Glutamatergic neuron (in vitro differentiated cells): ENCODE results near the gene METTL13. TPM values are rescaled to one million over a fixed set of nuclear protein-coding genes. Genes with fewer than 3 reads are reported as not detected.

Experiments
- DNase-seq: peaks from one replicate; pipeline ENCODE4 v3.0.0; 2022
- H3K27ac Mint-ChIP-seq: one replicate; pipeline ENCODE4 v1.8.0; 2020; ENCODE audit warnings: mild to moderate bottlenecking, mixed read lengths, inconsistent platforms; ENCODE audit not compliant: unreplicated experiment
- H3K27me3 Mint-ChIP-seq: one replicate; pipeline ENCODE4 v1.8.0; 2020; ENCODE audit warnings: mild to moderate bottlenecking, moderate library complexity, mixed read lengths, inconsistent platforms; ENCODE audit not compliant: unreplicated experiment
- H3K36me3 Mint-ChIP-seq: one replicate; pipeline ENCODE4 v1.8.0; 2020; ENCODE audit warnings: mild to moderate bottlenecking, mixed read lengths, inconsistent platforms; ENCODE audit not compliant: unreplicated experiment
- H3K4me1 Mint-ChIP-seq: one replicate; pipeline ENCODE4 v1.8.0; 2020; ENCODE audit warnings: mild to moderate bottlenecking, low read depth, mixed read lengths, inconsistent platforms; ENCODE audit not compliant: unreplicated experiment
- H3K4me3 Mint-ChIP-seq: one replicate; pipeline ENCODE4 v1.8.0; 2020; ENCODE audit warnings: mild to moderate bottlenecking, mixed read lengths, inconsistent platforms; ENCODE audit not compliant: unreplicated experiment
- H3K9me3 Mint-ChIP-seq: one replicate; pipeline ENCODE4 v1.8.0; 2020; ENCODE audit warnings: mild to moderate bottlenecking, moderate library complexity, mixed read lengths, inconsistent platforms; ENCODE audit not compliant: unreplicated experiment
- CTCF ChIP-seq: fragments of 200-600 bp; sonication (generic); IDR thresholded peaks from one replicate; pipeline ENCODE4 v1.5.0; 2021; ENCODE audit not compliant: partially characterized antibody, unreplicated experiment
- total RNA-seq: library from RNA; stranded (reverse); fragmentation: NEBNext Ultra II Directional; extraction: Animal tissue kit (Norgen Biotek cat#: 25700); gene quantifications from one replicate; pipeline ENCODE4 v1.2.1, GENCODE V29; 2021; ENCODE audit not compliant: unreplicated experiment

METTL13 gene
- total RNA-seq, 1 donor from 2014 or later = 21.4 TPM

- Mint-ChIP-seq H3K4me3 (no peak overlapping the region), H3K27ac (peak overlapping the region; percentile 1), H3K4me1 (peaks cover 4% of the 10 kb centered on the region), H3K27me3 (no peaks in the 10 kb centered on the region), H3K36me3 (peaks cover 7% of the 10 kb centered on the region), H3K9me3 (peaks cover 5% of the 10 kb centered on the region)
- no peak for DNase-seq
- no peak for TF ChIP-seq CTCF
Measured at GRCh38 chr1:171754353-171754705, 27.1 kb upstream of the METTL13 start.

DNA sequence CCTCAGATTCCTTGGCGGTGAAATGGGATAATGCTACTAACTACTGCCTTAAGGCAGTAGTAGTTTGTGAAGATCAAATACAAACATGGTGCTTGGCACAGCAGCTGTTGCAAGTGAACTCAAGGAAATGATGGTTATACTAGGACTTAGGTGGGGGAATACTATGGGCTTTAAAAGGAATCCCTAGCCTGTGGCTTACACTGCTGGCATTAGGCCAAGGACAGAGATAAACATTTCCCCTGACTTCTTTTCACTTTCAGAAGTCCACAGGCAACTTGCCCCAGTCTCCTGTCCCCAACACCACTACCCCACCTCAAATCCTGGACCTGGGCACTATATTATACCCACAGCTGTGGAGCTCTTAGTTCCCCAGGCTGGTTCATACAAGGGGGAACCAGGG is 26.5 kb upstream of the METTL13 start:
- H3K4me1 Mint-ChIP-seq = peaks cover 4% of the 10 kb centered on the region
- H3K27me3 Mint-ChIP-seq = no peaks in the 10 kb centered on the region
- peaks cover 5% of the 10 kb centered on the region for H3K9me3 Mint-ChIP-seq
- no peak overlapping the region for H3K27ac Mint-ChIP-seq
- H3K36me3 Mint-ChIP-seq = peaks cover 7% of the 10 kb centered on the region
- DNase-seq = no peak
- TF ChIP-seq CTCF = no peak
- no peak overlapping the region for H3K4me3 Mint-ChIP-seq

- no peak for TF ChIP-seq CTCF
- Mint-ChIP-seq H3K9me3 (peaks cover 5% of the 10 kb centered on the region), H3K4me1 (peaks cover 4% of the 10 kb centered on the region), H3K4me3 (no peak overlapping the region), H3K27me3 (no peaks in the 10 kb centered on the region), H3K36me3 (peaks cover 7% of the 10 kb centered on the region), H3K27ac (no peak overlapping the region)
- no peak for DNase-seq
Measured at GRCh38 chr1:171756856-171757255, 24.6 kb upstream of the METTL13 start.

DNA sequence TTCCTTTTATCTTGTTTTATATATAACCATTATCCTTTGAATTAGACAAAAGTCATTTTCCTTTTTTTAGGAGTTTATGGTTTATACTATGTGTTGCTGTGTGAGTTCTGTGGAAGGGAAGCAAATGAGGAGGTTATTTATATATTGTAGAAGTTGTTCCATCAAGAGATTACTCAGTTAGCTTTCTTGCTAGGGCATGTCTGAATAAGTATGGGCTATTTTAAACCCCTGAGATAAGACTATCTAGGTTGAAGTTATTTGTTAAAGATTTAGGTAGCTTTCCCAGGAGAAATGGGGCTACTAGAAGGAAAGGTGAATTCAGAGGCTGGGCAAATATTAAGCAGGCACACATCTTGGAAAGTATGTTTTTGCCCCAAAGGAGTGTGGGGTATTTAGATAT is 23.4 kb upstream of the METTL13 start:
- H3K9me3 Mint-ChIP-seq = peaks cover 5% of the 10 kb centered on the region
- H3K27me3 Mint-ChIP-seq = no peaks in the 10 kb centered on the region
- no peak for TF ChIP-seq CTCF
- no peak overlapping the region for H3K27ac Mint-ChIP-seq
- no peak for DNase-seq
- H3K4me1 Mint-ChIP-seq = peaks cover 4% of the 10 kb centered on the region
- peaks cover 7% of the 10 kb centered on the region for H3K36me3 Mint-ChIP-seq
- H3K4me3 Mint-ChIP-seq = no peak overlapping the region

DNA sequence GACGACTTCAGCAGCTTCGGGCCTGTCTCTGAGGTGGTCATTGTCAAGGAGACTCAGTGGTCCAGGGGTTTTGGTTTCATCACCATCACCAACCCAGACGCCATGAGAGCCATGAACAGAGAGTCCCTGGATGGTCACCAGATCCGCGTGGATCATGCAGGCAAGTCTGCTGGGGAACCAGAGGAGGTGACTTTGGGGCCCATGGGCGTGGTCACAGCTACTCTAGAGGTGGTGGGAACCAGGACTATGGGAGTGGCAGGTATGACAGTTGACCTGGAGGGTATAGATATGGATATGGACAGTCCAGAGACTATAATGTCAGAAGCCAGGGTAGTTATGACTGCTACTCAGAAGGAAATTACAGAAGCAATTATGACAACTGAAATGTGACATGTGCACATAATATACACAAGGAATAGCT is 19.3 kb upstream of the METTL13 start:
- H3K4me1 Mint-ChIP-seq = peaks cover 3% of the 10 kb centered on the region
- H3K36me3 Mint-ChIP-seq = no peaks in the 10 kb centered on the region
- H3K4me3 Mint-ChIP-seq = no peak overlapping the region
- no peak for DNase-seq
- no peaks in the 10 kb centered on the region for H3K27me3 Mint-ChIP-seq
- TF ChIP-seq CTCF = no peak
- no peak overlapping the region for H3K27ac Mint-ChIP-seq
- no peaks in the 10 kb centered on the region for H3K9me3 Mint-ChIP-seq
